HepG2 (cell line): ENCODE results near the gene SOX13. TPM values are rescaled to one million over a fixed set of nuclear protein-coding genes. Genes with fewer than 3 reads are reported as not detected.

Experiments
- ATAC-seq: fragments of 200-7000 bp; cut with Tn5 transposase; 3 replicates; pipeline ENCODE4 v1.9.1; 2020; ENCODE audit warnings: mild to moderate bottlenecking, moderate library complexity
- BruUV-seq: library from RNA; stranded (reverse); fragments of 400-500 nt; replicated peaks from 2 replicates; lab custom pipeline; 2021; lab: Mats Ljungman, UMichigan
- CTCF ChIA-PET: fragments of 300-600 bp; formaldehyde crosslinking; extraction: SDS; loops from one replicate; lab custom pipeline; 2021; ENCODE audit warnings: low total read pairs, inconsistent platforms, low intra/inter-chr PET ratio; lab: Yijun Ruan, JAX
- POLR2A ChIA-PET: fragments of 350-600 bp; sonication (Branson Sonifier 250); formaldehyde crosslinking; loops from one replicate; lab custom pipeline; 2020; ENCODE audit warnings: antibody characterized with exemption, inconsistent platforms; lab: Yijun Ruan, JAX
- DNase-seq: peaks from one replicate; pipeline ENCODE4 v3.0.0-alpha.2; 2015; ENCODE audit warnings: low spot score
- FAIRE-seq: peaks from 3 replicates; lab custom pipeline; 2011; peaks lifted over from hg19 to GRCh38; lab: Jason Lieb, UNC
- H2AFZ ChIP-seq: one replicate; pipeline ENCODE4 v1.6.1; 2011; ENCODE audit warnings: low read length, inconsistent platforms
- H3K27ac ChIP-seq: fragments of 300-600 bp; 3 replicates; pipeline ENCODE4 v1.8.0; 2011; ENCODE audit warnings: mixed run types, mild to moderate bottlenecking, mixed read lengths, low read length, inconsistent platforms; ENCODE audit not compliant: insufficient read depth; ENCODE audit errors: extremely low read length
- H3K27me3 ChIP-seq, 2 experiments: fragments of 200-600 bp in 1 of 2; 2 replicates in 1 of 2; 3 replicates in 1 of 2; pipeline versions ENCODE4 v1.6.0 to v1.8.0; 2011; ENCODE audit warnings: low read length in 2 of 2, mild to moderate bottlenecking in 2 of 2, moderate library complexity in 2 of 2, inconsistent platforms in 1 of 2; ENCODE audit not compliant: insufficient read depth in 2 of 2, control insufficient read depth in 1 of 2
- H3K36me3 ChIP-seq, 2 experiments: fragments of 200-600 bp in 1 of 2; replicated peaks in 1 of 2; 2 replicates in 1 of 2; 3 replicates in 1 of 2; pipeline versions ENCODE4 v1.5.1 to v1.8.0; 2011; ENCODE audit warnings: low read length in 2 of 2, inconsistent platforms in 1 of 2; ENCODE audit not compliant: insufficient read depth in 2 of 2, control insufficient read depth in 1 of 2
- H3K4me1 ChIP-seq: 2 replicates; pipeline ENCODE4 v1.5.1; 2012; ENCODE audit warnings: low read length, inconsistent platforms; ENCODE audit not compliant: insufficient read depth
- H3K4me2 ChIP-seq: 2 replicates; pipeline ENCODE4 v1.6.0; 2011; ENCODE audit warnings: low read depth, low read length, inconsistent platforms
- H3K4me3 ChIP-seq, 3 experiments: fragments of 200-600 bp in 1 of 3; sonication (generic), shearing (Covaris generic) in 1 of 3; replicated peaks in 1 of 3; 2 replicates each; pipeline ENCODE4 v1.5.1; 2011 to 2016; ENCODE audit warnings: low read length in 3 of 3, inconsistent platforms in 2 of 3, low read depth in 2 of 3, mild to moderate bottlenecking in 2 of 3, control low read depth in 1 of 3, mixed read lengths in 1 of 3; ENCODE audit not compliant: insufficient read depth in 1 of 3
- H3K79me2 ChIP-seq: one replicate; pipeline ENCODE4 v1.6.1; 2011; ENCODE audit warnings: low read length, inconsistent platforms; ENCODE audit not compliant: insufficient read depth
- H3K9ac ChIP-seq: 2 replicates; pipeline ENCODE4 v1.6.0; 2011; ENCODE audit warnings: mild to moderate bottlenecking, low read depth, low read length, inconsistent platforms; ENCODE audit not compliant: insufficient read depth
- H3K9me3 ChIP-seq: 2 replicates; pipeline ENCODE4 v1.5.1; 2012; ENCODE audit warnings: mild to moderate bottlenecking, low read length
- H4K20me1 ChIP-seq: 2 replicates; pipeline ENCODE4 v1.6.0; 2011; ENCODE audit warnings: inconsistent platforms, mild to moderate bottlenecking, low read length, moderate library complexity; ENCODE audit not compliant: insufficient read depth
- AGO2 ChIP-seq: fragments of 200-400 bp; formaldehyde crosslinking; optimal IDR thresholded peaks from 2 replicates; pipeline ENCODE3; 2017; ENCODE audit warnings: mild to moderate bottlenecking, low read depth, low read length, moderate library complexity
- FOXC1 ChIP-seq: sonication (generic); formaldehyde crosslinking; IDR thresholded peaks from 2 replicates; pipeline ENCODE4 v1.8.0; 2022; ENCODE audit warnings: mild to moderate bottlenecking, missing genetic modification reagents, borderline replicate concordance
- ZSCAN9 ChIP-seq: IDR thresholded peaks from 2 replicates; pipeline ENCODE4 v1.6.1; 2016; ENCODE audit warnings: borderline replicate concordance
- WGBS: methylation state at CpG from one replicate; pipeline ENCODE4 v1.1.6; 2017; ENCODE audit warnings: low lambda C conversion rate; 5-methylcytosine and 5-hydroxymethylcytosine counted together
- in situ Hi-C: cut with HindIII; loops from 2 replicates; pipeline ENCODE4 v1.10.0; 2017; ENCODE audit warnings: low pct_unique_long_range_greater_than_20kb; ENCODE audit not compliant: extremely low pct_ligation_motif_present
- intact Hi-C: fragments of 100-400 bp; cut with micrococcal nuclease; formaldehyde crosslinking; loops from one replicate; pipeline ENCODE4 v1.10.0; 2022; ENCODE audit not compliant: unreplicated experiment
- polyA plus RNA-seq, 8 experiments: library from polyadenylated mRNA; depleted of rRNA in 3 of 8; stranded (reverse) in 7 of 8; unstranded in 1 of 8; fragments of >200 nt; fragmentation: Illumina TruSeq in 4 of 8; extraction: Trizol in 4 of 8; gene quantifications; 2 replicates each; pipeline versions ENCODE4 v1.2.1 to v1.2.3, GENCODE V29; 2011 to 2016; ENCODE audit warnings: low read depth in 4 of 8, missing spikeins in 1 of 8, mixed read lengths in 1 of 8; ENCODE audit not compliant: insufficient read depth in 1 of 8
- total RNA-seq, 5 experiments: library from RNA; depleted of rRNA; stranded (reverse); fragments of >200 nt; fragmentation: Illumina TruSeq; extraction: Trizol; gene quantifications; 2 replicates each; pipeline ENCODE4 v1.2.3, GENCODE V29; 2016; ENCODE audit warnings: low read depth in 1 of 5
- TF ChIP-seq, protein P1 (sequence below): sonication (generic); formaldehyde crosslinking; IDR thresholded peaks from 2 replicates; pipeline ENCODE4 v1.9.0; 2022; ENCODE audit warnings: low read depth, missing genetic modification reagents
- TF ChIP-seq, protein P2 (sequence below): IDR thresholded peaks from 2 replicates; pipeline ENCODE4 v1.4.0; 2020; ENCODE audit warnings: mild to moderate bottlenecking, missing genetic modification reagents

Gene SOX13
- total and polyA plus RNA-seq, 2 of the 13 experiments (the other 11 are each of a cell fraction or from before 2014, with no cell fraction given) = 13.3 to 15.8 TPM

GRCh38 chr1:204130178-204130577, 57.3 kb downstream of the SOX13 start (continued):
- TF ChIP-seq, protein P1, sequence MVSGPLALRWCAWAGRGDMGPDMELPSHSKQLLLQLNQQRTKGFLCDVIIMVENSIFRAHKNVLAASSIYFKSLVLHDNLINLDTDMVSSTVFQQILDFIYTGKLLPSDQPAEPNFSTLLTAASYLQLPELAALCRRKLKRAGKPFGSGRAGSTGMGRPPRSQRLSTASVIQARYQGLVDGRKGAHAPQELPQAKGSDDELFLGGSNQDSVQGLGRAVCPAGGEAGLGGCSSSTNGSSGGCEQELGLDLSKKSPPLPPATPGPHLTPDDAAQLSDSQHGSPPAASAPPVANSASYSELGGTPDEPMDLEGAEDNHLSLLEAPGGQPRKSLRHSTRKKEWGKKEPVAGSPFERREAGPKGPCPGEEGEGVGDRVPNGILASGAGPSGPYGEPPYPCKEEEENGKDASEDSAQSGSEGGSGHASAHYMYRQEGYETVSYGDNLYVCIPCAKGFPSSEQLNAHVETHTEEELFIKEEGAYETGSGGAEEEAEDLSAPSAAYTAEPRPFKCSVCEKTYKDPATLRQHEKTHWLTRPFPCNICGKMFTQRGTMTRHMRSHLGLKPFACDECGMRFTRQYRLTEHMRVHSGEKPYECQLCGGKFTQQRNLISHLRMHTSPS (CRISPR knock-in tag) = peak; percentile 94
- TF ChIP-seq, protein P2, sequence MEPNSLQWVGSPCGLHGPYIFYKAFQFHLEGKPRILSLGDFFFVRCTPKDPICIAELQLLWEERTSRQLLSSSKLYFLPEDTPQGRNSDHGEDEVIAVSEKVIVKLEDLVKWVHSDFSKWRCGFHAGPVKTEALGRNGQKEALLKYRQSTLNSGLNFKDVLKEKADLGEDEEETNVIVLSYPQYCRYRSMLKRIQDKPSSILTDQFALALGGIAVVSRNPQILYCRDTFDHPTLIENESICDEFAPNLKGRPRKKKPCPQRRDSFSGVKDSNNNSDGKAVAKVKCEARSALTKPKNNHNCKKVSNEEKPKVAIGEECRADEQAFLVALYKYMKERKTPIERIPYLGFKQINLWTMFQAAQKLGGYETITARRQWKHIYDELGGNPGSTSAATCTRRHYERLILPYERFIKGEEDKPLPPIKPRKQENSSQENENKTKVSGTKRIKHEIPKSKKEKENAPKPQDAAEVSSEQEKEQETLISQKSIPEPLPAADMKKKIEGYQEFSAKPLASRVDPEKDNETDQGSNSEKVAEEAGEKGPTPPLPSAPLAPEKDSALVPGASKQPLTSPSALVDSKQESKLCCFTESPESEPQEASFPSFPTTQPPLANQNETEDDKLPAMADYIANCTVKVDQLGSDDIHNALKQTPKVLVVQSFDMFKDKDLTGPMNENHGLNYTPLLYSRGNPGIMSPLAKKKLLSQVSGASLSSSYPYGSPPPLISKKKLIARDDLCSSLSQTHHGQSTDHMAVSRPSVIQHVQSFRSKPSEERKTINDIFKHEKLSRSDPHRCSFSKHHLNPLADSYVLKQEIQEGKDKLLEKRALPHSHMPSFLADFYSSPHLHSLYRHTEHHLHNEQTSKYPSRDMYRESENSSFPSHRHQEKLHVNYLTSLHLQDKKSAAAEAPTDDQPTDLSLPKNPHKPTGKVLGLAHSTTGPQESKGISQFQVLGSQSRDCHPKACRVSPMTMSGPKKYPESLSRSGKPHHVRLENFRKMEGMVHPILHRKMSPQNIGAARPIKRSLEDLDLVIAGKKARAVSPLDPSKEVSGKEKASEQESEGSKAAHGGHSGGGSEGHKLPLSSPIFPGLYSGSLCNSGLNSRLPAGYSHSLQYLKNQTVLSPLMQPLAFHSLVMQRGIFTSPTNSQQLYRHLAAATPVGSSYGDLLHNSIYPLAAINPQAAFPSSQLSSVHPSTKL = no peak

- CTCF ChIA-PET = no interaction called here
- H4K20me1 ChIP-seq = no peaks in the 10 kb centered on the region
- no peak overlapping the region for H3K4me3 ChIP-seq
- no peak overlapping the region for H3K9ac ChIP-seq
- FAIRE-seq (no peak), ATAC-seq (peak; percentile 14), DNase-seq (no peak)
- no peak for TF ChIP-seq FOXC1
- TF ChIP-seq AGO2 = peak; percentile 29
- no peak for TF ChIP-seq ZSCAN9 (CRISPR knock-in tag)
- intact Hi-C loops = no loop called here
- no peaks in the 10 kb centered on the region for H3K9me3 ChIP-seq
- no peaks in the 10 kb centered on the region for H3K79me2 ChIP-seq
- H3K27ac ChIP-seq = no peak overlapping the region
- H3K4me2 ChIP-seq = no peak overlapping the region
- peaks cover 34% of the 10 kb centered on the region for H3K4me1 ChIP-seq
- no peak overlapping the region for H2AFZ ChIP-seq
- H3K36me3 ChIP-seq = peaks cover 2% of the 10 kb centered on the region in 2 experiments; a peak in 3 of 5 replicates
- H3K27me3 ChIP-seq = no peaks in the 10 kb centered on the region
- BruUV-seq = no TSS peak
- POLR2A ChIA-PET = interaction anchor here (3.0 to 4.8 kb wide), 3 partner anchors 14 to 57 kb away, joined by 8 to 31 read pairs (median 25); partner anchors contain the start of genes ETNK2 and SOX13
- in situ Hi-C loops = no loop called here
- 84% methylated on average over 9 of the region's 11 CpGs for WGBS
Measured at GRCh38 chr1:204130981-204131892, 58.3 kb downstream of the SOX13 start.
